Activated naive CD8-positive, alpha-beta T cell treated with anti-CD3 and anti-CD28 coated beads, Interleukin-2, amount 50 U/mL, for 24 hours (primary cell): ENCODE results near the gene ZNF552.
"Not testable (repeated sequence)": the region's sequence is repeated elsewhere in the genome, so short reads cannot be mapped to it uniquely, and the experiment has no call there.

ENCODE experiments used
- ATAC-seq: fragments of 150-1000 bp; cut with Tn5 transposase; one replicate; pipeline ENCODE4 v1.10.0; 2021
- DNase-seq: peaks from one replicate; pipeline ENCODE4 v3.0.0; 2021
- H3K27ac Mint-ChIP-seq: one replicate; pipeline ENCODE4 v1.8.0; 2021; ENCODE audit warnings: mild to moderate bottlenecking, mixed read lengths
- H3K27me3 Mint-ChIP-seq: one replicate; pipeline ENCODE4 v1.8.0; 2021; ENCODE audit warnings: mixed read lengths
- H3K36me3 Mint-ChIP-seq: one replicate; pipeline ENCODE4 v1.8.0; 2021; ENCODE audit warnings: low read depth, mixed read lengths
- H3K4me1 Mint-ChIP-seq: one replicate; pipeline ENCODE4 v1.8.0; 2021; ENCODE audit warnings: mixed read lengths
- H3K4me3 Mint-ChIP-seq: one replicate; pipeline ENCODE4 v1.8.0; 2021; ENCODE audit warnings: mild to moderate bottlenecking, moderate library complexity, mixed read lengths
- H3K9me3 Mint-ChIP-seq: one replicate; pipeline ENCODE4 v1.8.0; 2021; ENCODE audit warnings: mixed read lengths

ZNF552 gene

DNA sequence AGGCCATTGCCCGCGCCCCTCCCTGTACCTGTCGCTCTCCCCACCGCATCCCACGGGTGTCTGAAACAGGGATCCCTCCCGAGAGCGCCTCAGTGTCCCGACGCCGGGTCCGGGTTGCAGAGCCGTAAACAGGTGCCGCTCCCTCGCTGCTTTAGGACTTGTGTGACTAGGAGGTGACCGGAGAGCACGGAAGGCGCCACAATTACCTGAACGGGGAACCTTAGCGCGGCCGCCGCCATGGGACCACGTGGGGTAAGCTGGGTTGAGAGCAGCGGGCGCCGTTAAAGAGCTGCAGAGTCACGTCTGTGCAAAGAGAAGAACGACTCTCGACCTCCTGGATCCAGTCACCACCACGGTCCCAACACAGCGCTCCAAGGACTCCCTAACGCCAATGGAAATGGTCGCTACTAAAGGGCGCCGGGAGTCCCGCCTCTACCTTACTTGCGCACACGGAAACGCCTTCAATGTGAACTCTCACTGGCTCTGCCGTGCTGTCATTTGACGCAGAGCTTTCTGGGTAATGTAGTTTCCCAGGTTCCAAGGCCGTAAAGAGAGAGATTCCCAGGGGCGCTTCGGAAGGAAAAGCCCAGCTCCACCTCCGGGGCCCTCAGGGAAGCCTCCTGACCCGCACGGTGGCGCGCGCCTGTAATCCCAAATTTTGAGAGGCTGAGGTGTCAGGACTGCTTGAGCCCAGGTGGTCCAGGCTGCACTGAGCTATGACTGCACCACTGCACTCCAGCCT lies at the start of gene ZNF552:
TSS of gene ZNF552 (minus strand) at position 409 of the 742 bp plus-strand sequence. CDS start at position 239, 170 bp downstream.
- peak; percentile 82 for ATAC-seq
- peaks cover 23% of the 10 kb centered on the region for H3K36me3 Mint-ChIP-seq

DNA sequence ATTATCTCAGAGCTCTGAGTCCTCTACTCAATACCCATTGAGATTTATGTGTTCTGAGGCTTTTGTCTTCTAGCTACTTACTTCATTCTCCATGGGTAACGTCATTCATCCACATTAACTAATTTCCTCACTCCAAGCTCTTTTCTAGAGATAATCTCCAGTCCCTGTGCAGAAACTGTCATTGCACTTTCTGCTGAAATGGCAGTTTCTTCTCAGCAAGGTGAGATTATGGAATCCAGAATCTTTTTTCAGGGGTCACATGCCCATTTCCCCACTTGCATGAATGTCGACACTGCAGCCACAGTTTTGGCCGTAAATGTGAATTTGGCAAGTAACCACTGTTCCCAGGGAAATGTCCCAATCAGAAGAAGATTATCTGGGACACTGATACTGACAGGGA lies 47.6 kb upstream of the ZNF552 start:
- Mint-ChIP-seq H3K36me3 (peaks cover 91% of the 10 kb centered on the region), H3K9me3 (peaks cover 35% of the 10 kb centered on the region)
- not testable (repeated sequence) for H3K4me3 Mint-ChIP-seq, H3K27me3 Mint-ChIP-seq, DNase-seq, H3K4me1 Mint-ChIP-seq, H3K27ac Mint-ChIP-seq, ATAC-seq

More for the DNA sequence above, at the start of gene ZNF552:
- Mint-ChIP-seq H3K4me3 (peak within 1 kb of the TSS; percentile 91), H3K27me3 (no peaks in the 10 kb centered on the region), H3K4me1 (peaks cover 52% of the 10 kb centered on the region), H3K27ac (peak within 1 kb of the TSS; percentile 84), H3K9me3 (no peaks in the 10 kb centered on the region)
- peak; percentile 73 for DNase-seq

DNA sequence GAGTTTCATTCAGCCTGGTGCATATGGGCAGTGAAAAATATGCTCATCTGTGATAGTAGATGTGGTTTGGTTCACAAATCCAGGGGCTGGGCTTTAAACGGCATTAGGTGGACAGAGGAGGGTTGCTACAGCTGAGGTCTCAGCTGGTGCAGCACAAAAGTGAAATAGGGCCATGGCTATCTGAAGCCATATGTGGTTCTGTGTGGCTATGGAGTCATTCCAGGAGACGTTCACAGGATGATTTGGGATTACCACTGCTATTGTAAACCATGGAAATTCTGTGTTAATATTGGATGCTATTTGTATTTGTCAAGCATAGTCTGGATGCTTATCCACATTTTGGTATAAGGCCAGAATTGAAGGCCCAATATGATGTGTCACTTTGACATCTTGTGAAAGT lies 39.4 kb upstream of the ZNF552 start:
- not testable (repeated sequence) for H3K4me3 Mint-ChIP-seq, ATAC-seq, H3K27ac Mint-ChIP-seq, H3K27me3 Mint-ChIP-seq, DNase-seq
- peaks cover 17% of the 10 kb centered on the region for H3K9me3 Mint-ChIP-seq
- peaks cover 76% of the 10 kb centered on the region for H3K36me3 Mint-ChIP-seq
- H3K4me1 Mint-ChIP-seq, result peaks cover 21% of the 10 kb centered on the region

DNA sequence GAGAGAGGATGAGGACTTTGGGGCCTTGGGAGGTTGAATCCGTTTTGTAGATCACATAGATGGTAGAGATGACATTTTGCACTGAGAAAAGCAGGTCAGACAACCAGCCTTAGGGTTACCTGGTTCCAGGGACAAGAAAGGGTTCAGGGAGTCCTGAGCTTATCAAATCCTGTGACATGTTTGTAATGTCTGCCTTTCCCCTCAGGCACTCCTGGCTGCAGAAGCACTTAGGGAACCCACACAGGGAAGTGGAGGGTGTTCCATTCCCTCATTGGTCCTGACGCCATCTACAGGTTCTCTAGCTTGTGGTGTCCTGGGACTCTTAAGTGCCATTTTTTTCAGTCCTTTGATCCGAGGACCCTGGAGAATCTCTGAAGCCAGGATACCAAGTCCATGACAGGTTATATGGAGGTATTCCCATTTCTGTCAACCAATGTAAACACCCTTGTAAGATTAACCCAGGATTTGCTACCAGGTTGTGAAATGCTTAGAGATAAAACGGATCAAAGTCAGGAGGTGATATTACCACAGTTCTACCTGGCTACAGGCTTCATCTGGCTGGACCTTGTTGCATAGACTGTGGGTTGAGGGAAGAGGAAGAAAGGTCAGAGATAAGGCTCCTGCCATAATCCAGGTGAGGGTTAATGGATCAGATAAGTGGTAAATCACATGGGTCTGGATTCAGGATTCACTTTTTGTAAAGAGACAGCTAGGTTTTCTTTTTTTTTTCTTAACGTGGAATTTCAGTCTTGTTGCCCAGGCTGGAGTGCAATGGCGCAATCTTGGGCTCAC lies 37.3 kb upstream of the ZNF552 start:
- peaks cover 64% of the 10 kb centered on the region for H3K36me3 Mint-ChIP-seq
- H3K9me3 Mint-ChIP-seq, result peaks cover 12% of the 10 kb centered on the region
- not testable (repeated sequence) for ATAC-seq, H3K27me3 Mint-ChIP-seq, H3K4me3 Mint-ChIP-seq, H3K27ac Mint-ChIP-seq, DNase-seq
- peaks cover 22% of the 10 kb centered on the region for H3K4me1 Mint-ChIP-seq

DNA sequence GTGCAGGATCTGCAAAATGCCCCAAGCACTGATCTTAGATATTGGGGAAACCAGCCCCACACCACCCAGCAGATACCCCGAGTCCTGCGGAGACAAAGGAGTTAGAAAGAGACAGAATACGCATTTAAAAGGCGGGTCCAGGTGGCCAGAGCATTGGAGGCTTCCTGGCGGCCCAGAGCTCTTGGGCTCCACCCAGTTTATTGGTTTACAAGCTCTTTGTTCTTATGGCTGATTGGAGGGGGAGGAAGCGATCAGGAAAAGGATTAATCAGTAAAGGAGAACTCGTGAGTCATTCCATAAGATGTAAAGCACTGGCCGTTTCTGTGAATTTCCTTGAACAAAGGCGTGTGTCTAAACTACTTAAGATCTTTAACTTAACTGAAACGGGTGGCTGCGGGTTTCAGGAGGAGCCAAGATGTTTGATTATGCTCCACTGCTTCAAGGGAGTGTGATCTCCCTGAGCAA lies 35.9 kb upstream of the ZNF552 start:
- DNase-seq, result peak; percentile 7

DNA sequence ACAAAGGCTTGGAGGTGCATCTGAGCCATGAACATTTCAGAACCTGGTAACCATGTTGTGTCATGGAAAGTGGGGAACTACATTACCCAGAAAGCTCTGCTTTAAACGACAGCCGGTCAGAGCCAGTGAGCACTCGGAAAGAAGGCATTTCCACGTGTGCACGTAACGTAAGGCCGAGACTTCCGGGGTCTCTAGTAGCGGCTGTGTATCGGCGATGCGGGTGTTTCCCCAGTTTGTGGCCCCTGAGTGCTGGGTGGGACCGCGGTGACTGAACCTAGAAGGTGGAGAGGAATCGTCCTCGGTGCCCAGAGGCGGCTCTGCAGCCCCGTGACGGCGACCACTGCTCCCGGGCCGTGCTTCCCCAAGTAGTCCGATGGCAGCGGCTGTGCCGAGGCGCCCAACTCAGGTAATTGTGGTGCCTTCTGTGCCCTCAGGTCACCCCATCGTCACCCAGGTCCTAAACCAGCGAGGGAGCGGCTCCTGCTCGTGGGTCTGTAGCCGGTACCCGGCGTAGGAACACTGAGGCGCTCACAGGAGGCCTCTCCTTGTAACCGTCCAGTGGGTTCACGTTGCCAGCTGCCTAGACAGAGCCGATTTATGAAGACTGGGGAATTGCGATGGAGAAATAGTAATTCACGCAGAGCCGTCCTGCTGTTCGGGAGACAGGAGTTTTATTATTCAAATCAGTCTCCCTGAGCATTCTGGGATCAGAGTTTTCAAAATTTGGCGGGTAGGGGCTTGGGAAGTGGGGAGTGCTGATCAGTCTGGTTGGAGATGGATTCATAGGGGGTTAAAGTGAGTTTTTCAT lies 35.2 kb upstream of the ZNF552 start, which contains the start of gene ZNF587:
TSS of gene ZNF587 (plus strand) at position 194 of the 808 bp plus-strand sequence. CDS start at position 374, 180 bp downstream.
- not testable (repeated sequence) for H3K9me3 Mint-ChIP-seq, H3K27me3 Mint-ChIP-seq
- H3K4me1 Mint-ChIP-seq, result peaks cover 19% of the 10 kb centered on the region
- peak within 1 kb of the TSS; percentile 89 for H3K27ac Mint-ChIP-seq
- peaks cover 61% of the 10 kb centered on the region for H3K36me3 Mint-ChIP-seq
- ATAC-seq (peak; percentile 99), DNase-seq (peak; percentile 78)
- H3K4me3 Mint-ChIP-seq, result peak within 1 kb of the TSS; percentile 92

More for the DNA sequence above, 35.9 kb upstream of the ZNF552 start:
- Mint-ChIP-seq H3K4me3 (peak overlapping the region; percentile 92), H3K9me3 (peaks cover 10% of the 10 kb centered on the region), H3K4me1 (peaks cover 19% of the 10 kb centered on the region), H3K36me3 (peaks cover 60% of the 10 kb centered on the region), H3K27me3 (no peaks in the 10 kb centered on the region), H3K27ac (peak overlapping the region; percentile 89)
- no peak for ATAC-seq

DNA sequence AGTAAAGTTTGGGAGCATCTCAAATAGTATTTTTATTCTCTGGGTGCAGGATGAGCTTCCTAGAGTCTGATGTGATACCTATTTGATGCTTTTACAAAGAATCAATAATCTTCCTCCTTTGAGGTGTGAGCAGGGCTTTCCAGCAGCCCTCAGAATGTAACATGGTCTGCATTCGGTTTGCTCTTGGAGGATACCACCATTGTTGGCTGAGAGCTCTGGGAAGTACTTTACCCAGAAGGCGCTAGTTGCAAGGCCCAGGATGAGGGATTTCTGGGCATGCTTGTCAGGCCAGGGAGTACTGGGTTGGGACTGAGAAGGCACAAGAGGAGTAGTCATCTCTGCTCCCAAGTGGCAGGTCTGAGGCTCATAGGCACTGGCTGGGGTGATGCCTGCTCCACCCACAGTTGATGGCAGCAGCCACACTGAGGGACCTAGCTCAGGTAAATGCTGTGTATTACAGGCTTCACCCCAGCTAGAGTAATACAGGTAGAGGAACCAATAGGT lies 34.5 kb upstream of the ZNF552 start:
- H3K9me3 Mint-ChIP-seq, H3K27me3 Mint-ChIP-seq, DNase-seq: not testable (repeated sequence)
- Mint-ChIP-seq H3K4me3 (peak overlapping the region; percentile 92), H3K4me1 (peaks cover 19% of the 10 kb centered on the region), H3K27ac (peak overlapping the region; percentile 89), H3K36me3 (peaks cover 62% of the 10 kb centered on the region)
- ATAC-seq, result peak; percentile 37

DNA sequence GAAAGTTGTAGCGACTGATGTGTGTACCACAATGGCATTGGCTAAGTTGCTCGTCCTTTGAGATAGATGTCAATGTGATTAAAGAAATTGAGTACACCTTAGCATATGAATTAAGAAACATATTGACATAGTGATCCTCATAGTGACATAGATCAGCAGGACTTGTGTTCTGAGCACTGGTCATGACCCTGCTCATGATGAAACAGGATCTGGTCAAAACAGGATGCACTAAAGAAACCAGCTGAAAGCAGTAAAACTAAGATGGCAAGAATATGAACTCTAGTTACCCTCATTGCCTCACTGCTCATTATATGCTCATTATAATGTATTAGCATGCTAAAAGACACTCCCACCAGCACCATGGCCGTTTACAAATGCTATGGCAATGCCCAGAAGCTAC lies 32.5 kb upstream of the ZNF552 start:
- ATAC-seq, H3K27me3 Mint-ChIP-seq, DNase-seq, H3K27ac Mint-ChIP-seq, H3K4me3 Mint-ChIP-seq, H3K9me3 Mint-ChIP-seq: not testable (repeated sequence)
- Mint-ChIP-seq H3K36me3 (peaks cover 59% of the 10 kb centered on the region), H3K4me1 (peaks cover 19% of the 10 kb centered on the region)

DNA sequence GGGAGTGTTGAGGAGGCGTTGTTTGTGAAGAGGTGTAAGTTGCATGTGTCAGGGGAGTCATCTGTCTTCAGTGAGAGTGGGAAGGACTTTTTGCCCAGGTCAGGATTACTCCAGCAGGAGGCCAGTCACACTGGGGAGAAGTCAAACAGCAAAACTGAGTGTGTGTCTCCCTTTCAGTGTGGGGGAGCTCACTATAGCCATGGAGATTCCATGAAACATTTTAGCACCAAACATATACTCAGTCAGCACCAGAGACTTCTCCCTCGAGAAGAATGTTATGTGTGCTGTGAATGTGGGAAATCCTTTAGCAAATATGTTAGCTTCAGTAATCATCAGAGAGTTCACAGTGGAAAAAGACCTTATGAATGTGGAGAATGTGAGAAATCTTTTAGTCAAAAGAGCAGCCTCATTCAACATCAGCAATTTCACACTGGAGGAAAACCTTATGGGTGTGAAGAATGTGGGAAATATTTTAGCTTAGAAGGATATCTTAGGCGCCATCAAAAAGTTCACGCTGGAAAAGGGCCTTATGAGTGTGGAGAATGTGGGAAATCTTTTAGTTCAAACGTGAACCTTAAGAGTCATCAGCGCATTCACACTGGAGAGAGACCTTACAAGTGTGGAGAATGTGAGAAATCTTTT lies 26.5 kb upstream of the ZNF552 start:
- Mint-ChIP-seq H3K27ac (no peak overlapping the region), H3K4me1 (peaks cover 17% of the 10 kb centered on the region)
- ATAC-seq, result no peak

DNA sequence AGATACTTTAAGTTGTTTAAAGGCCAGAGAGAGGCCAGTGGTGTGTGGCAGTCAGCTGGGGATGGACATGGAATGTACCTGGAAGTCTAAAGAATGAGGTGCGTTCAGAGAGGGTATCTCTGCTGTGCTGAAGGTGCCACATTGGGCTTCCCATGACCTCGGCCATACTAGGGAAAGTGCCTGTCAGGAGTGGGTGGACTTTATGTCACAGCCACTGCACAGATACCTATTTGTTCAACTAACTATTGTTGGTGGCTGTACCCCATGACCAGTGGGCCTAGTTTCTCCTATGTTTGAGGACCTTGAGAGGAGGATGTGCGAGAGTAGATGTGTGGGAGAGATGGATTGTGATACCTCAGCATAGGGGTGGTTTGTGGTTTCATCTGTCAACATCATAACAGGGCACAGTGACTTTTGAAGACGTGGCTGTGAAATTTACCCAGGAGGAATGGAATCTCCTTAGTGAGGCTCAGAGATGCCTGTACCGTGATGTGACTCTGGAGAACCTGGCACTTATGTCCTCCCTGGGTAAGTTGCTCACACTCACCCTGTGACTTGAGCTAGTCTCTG lies 24.0 kb upstream of the ZNF552 start:
- DNase-seq, H3K9me3 Mint-ChIP-seq, H3K27me3 Mint-ChIP-seq, H3K4me3 Mint-ChIP-seq: not testable (repeated sequence)
- peak; percentile 77 for ATAC-seq
- peaks cover 17% of the 10 kb centered on the region for H3K4me1 Mint-ChIP-seq
- H3K36me3 Mint-ChIP-seq, result peaks cover 42% of the 10 kb centered on the region
- peak overlapping the region; percentile 31 for H3K27ac Mint-ChIP-seq

More for the DNA sequence above, 26.5 kb upstream of the ZNF552 start:
- no peak for DNase-seq
- no peaks in the 10 kb centered on the region for H3K27me3 Mint-ChIP-seq
- peaks cover 59% of the 10 kb centered on the region for H3K36me3 Mint-ChIP-seq
- no peaks in the 10 kb centered on the region for H3K9me3 Mint-ChIP-seq
- H3K4me3 Mint-ChIP-seq, result no peak overlapping the region

DNA sequence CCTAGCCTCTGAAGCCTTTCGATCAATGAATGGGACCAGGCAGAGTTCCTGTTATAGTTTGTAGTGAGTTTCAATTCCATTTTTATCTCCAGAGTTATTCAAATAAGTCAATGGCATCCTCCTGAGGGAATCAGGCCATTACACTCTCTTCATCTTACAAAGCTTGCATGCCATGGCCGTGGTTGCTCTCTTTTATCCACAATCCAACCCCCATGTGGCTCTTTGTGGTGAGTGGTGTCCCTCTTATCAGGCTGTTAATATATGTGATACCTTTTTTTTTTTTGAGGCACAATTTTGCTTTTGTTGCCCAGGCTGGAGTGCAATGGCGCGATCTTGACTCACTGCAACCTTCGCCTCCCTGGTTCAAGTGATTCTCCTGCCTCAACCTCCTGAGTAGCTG lies 22.3 kb upstream of the ZNF552 start:
- H3K4me3 Mint-ChIP-seq, H3K27ac Mint-ChIP-seq, H3K27me3 Mint-ChIP-seq, ATAC-seq, H3K9me3 Mint-ChIP-seq, DNase-seq: not testable (repeated sequence)
- Mint-ChIP-seq H3K4me1 (peaks cover 22% of the 10 kb centered on the region), H3K36me3 (peaks cover 32% of the 10 kb centered on the region)

DNA sequence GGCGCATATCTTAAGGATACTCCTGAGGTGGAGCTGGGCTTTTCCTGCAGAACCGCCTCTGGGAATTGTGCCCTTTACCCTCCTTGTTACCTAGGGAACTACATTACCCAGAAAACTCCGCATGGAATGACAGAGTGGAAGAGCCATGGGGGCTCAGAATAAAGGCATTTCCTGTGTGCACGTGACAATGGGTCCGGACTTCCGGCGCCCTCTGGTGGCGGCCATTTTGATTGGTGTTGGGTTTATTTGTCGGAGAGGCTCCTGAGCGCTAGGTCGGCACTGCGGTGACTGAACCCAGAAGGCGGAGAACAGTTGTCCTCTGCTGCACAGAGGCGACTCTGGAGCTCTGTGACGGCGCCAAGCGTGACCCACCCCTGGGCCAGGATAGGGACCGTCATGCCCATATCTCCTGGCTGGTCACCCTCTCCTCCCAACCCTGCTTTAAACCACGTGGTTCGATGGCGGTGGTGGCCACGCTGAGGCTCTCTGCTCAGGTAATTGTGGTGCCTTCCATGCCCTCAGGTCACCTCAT lies 15.4 kb upstream of the ZNF552 start, which contains the start of gene ZNF587B:
TSS of gene ZNF587B (plus strand) at position 229 of the 532 bp plus-strand sequence. CDS start at position 459, 230 bp downstream.
- Mint-ChIP-seq H3K9me3 (no peaks in the 10 kb centered on the region), H3K36me3 (peaks cover 43% of the 10 kb centered on the region), H3K4me3 (no peak within 1 kb of the TSS), H3K4me1 (peaks cover 21% of the 10 kb centered on the region), H3K27ac (peak within 1 kb of the TSS; percentile 31), H3K27me3 (no peaks in the 10 kb centered on the region)
- ATAC-seq (no peak), DNase-seq (peak; percentile 41)

DNA sequence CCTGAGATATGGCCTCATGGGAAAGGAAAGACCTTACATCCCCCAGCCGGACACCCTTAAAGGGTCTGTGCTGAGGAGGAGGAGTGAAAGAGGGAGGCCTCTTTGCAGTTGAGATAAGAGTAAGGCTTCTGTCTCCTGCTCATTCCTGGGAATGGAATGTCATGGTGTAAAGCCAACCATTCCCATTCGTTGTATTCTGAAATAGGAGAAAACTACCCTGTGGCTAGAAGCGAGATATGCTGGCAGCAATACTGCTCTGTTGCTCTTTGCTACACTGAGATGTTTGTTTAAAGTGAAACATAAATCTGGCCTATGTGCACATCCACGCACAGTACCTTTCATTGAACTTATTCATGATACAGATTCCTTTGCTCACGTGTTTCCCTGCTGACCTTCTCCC lies 14.6 kb upstream of the ZNF552 start:
- ATAC-seq (no peak), DNase-seq (no peak)
- Mint-ChIP-seq H3K36me3 (peaks cover 47% of the 10 kb centered on the region), H3K4me3 (no peak overlapping the region), H3K9me3 (no peaks in the 10 kb centered on the region), H3K27ac (no peak overlapping the region), H3K27me3 (no peaks in the 10 kb centered on the region), H3K4me1 (peaks cover 25% of the 10 kb centered on the region)
